AG04450 (cell line): ENCODE results near the gene DHX57. TPM values are rescaled to one million over a fixed set of nuclear protein-coding genes. Genes with fewer than 3 reads are reported as not detected.

Experiments used
- CTCF ChIA-PET: fragments of 300-600, 350-600 bp; formaldehyde crosslinking; extraction: SDS; loops from one replicate; lab custom pipeline; 2022; ENCODE audit warnings: antibody characterized with exemption, inconsistent platforms; lab: Charles Lee
- POLR2A ChIA-PET: fragments of 350-600 bp; formaldehyde crosslinking; extraction: SDS; loops from one replicate; lab custom pipeline; 2021; ENCODE audit warnings: antibody characterized with exemption, inconsistent platforms; lab: Yijun Ruan, JAX
- DNase-seq: peaks from one replicate; pipeline ENCODE4 v3.0.0-alpha.2; 2011; ENCODE audit warnings: low read depth, low spot score
- H3K27ac ChIP-seq: one replicate; pipeline ENCODE4 v1.5.1; 2012; ENCODE audit warnings: low read depth, low read length, control low read depth
- H3K27me3 ChIP-seq: one replicate; pipeline ENCODE4 v1.6.0; 2012; ENCODE audit warnings: low read length; ENCODE audit not compliant: control insufficient read depth, insufficient read depth
- H3K4me3 ChIP-seq: 2 replicates; pipeline ENCODE4 v1.5.1; 2011; ENCODE audit warnings: mild to moderate bottlenecking, low read depth, low read length, control low read depth
- H3K9me3 ChIP-seq: 2 replicates; pipeline ENCODE4 v1.5.1; 2012; ENCODE audit warnings: low read length; ENCODE audit not compliant: control insufficient read depth, insufficient read depth
- CTCF ChIP-seq: IDR thresholded peaks from 2 replicates; pipeline ENCODE4 v1.5.1; 2011; ENCODE audit warnings: low read depth, low read length, control low read depth, inconsistent platforms
- polyA plus RNA-seq: library from polyadenylated mRNA; depleted of rRNA; stranded (reverse); fragments of >200 nt; gene quantifications from 2 replicates; pipeline ENCODE4 v1.2.3, GENCODE V29; 2011

DHX57 gene
- polyA plus RNA-seq, 1 experiment = 23.3 TPM

DNA sequence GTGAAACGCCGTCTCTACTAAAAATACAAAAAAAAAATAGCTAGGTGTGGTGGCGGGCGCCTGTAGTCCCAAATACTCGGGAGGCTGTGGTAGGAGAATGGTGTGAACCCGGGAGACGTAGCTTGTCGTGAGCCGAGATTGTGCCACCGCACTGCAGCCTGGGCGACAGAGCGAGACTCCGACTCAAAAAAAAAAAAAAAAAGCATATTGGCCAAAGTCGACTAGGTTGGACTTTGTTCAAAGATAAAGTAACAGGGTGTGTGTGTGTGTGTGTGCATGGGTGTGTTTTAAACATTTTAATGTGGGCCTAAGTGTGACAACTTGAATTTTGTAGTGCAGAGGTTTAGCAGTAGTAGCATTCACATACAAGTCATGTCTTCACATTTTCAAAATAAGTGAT lies 86.0 kb downstream of the DHX57 start:
- DNase-seq = no peak
- Histone ChIP-seq H3K4me3 (no peak overlapping the region), H3K27me3 (no peaks in the 10 kb centered on the region), H3K27ac (no peak overlapping the region), H3K9me3 (no peaks in the 10 kb centered on the region)
- CTCF ChIA-PET = no interaction called here
- TF ChIP-seq CTCF = no peak
- POLR2A ChIA-PET = interaction anchor here (0.6 to 1.7 kb wide), 2 partner anchors 16 to 38 kb away, joined by 4 to 10 read pairs; partner anchors contain the start of gene SRSF7

DNA sequence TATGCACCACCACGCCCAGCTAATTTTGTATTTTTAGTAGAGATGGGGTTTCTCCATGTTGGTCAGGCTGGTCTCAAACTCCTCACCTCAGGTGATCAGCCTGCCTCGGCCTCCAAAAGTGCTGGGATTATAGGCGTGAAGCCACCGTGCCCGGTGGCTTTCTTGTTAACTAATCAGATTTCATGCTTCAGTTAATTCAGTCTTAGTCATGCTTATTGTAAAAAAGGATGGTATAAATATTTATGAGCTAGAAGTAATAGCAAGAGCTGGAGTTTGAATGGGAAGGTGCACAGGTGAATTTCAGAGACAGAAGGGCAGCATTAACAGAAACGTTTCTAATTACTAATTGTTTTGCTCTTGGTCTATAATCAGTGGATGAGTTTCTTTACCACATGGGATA lies 87.4 kb downstream of the DHX57 start:
- Histone ChIP-seq H3K27ac (no peak overlapping the region), H3K9me3 (no peaks in the 10 kb centered on the region), H3K27me3 (no peaks in the 10 kb centered on the region), H3K4me3 (no peak overlapping the region)
- no peak for TF ChIP-seq CTCF
- no peak for DNase-seq
- CTCF ChIA-PET = no interaction called here
- POLR2A ChIA-PET = interaction anchor here (2.1 kb wide), 1 partner anchor 37 kb away, joined by 6 read pairs; the partner anchor contains the start of gene SRSF7

GRCh38 chr2:38783586-38783985 lies 92.1 kb downstream of the DHX57 start:
- Histone ChIP-seq H3K27ac (no peak overlapping the region), H3K9me3 (no peaks in the 10 kb centered on the region), H3K27me3 (no peaks in the 10 kb centered on the region), H3K4me3 (no peak overlapping the region)
- TF ChIP-seq CTCF = no peak
- POLR2A ChIA-PET = interaction anchor here (2.3 kb wide), 1 partner anchor 33 kb away, joined by 20 read pairs; the partner anchor contains the start of gene SRSF7
- no peak for DNase-seq
- CTCF ChIA-PET = no interaction called here

DNA sequence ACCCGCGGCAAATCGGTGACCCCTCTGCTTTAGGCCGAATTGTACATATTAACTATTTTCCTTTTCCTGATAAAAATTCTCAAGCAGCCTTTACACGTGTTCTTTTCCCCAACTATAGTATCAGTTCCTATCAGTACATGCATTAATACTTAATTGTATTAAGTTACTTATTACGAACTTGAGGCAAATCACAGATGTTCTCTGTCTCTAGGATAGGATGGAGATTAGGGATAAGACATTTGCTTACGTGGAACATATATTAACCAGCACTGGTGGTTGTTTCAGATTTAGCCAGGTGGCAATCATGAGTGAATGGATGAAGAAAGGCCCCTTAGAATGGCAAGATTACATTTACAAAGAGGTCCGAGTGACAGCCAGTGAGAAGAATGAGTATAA lies 97.0 kb downstream of the DHX57 start:
- ChIA-PET CTCF (interaction anchor here (1.0 kb wide), 1 partner anchor 31 kb away, joined by 8 read pairs; no protein-coding TSS in a partner anchor), POLR2A (interaction anchor here (0.5 to 4.4 kb wide), 2 partner anchors 10 to 28 kb away, joined by 5 to 24 read pairs; partner anchors contain the start of gene SRSF7)
- TF ChIP-seq CTCF = no peak
- peak overlapping the region; percentile 77 for H3K4me3 ChIP-seq
- peak overlapping the region; percentile 57 for H3K27ac ChIP-seq
- no peaks in the 10 kb centered on the region for H3K27me3 ChIP-seq
- no peaks in the 10 kb centered on the region for H3K9me3 ChIP-seq
- DNase-seq = no peak

GRCh38 chr2:38776531-38776930 lies 99.2 kb downstream of the DHX57 start:
- POLR2A ChIA-PET = interaction anchor here (2.0 to 4.4 kb wide), 2 partner anchors 25 to 26 kb away, joined by 6 to 24 read pairs; partner anchors contain the start of gene SRSF7
- no peak overlapping the region for H3K4me3 ChIP-seq

More at GRCh38 chr2:38776531-38776930, 99.2 kb downstream of the DHX57 start:
- TF ChIP-seq CTCF = no peak
- no peaks in the 10 kb centered on the region for H3K9me3 ChIP-seq
- DNase-seq = no peak
- no peaks in the 10 kb centered on the region for H3K27me3 ChIP-seq
- CTCF ChIA-PET = no interaction called here
- no peak overlapping the region for H3K27ac ChIP-seq
